ENCODE measurements around the gene IQGAP2.
"Not testable (repeated sequence)": the region's sequence is repeated elsewhere in the genome, so short reads cannot be mapped to it uniquely, and the experiment has no call there.

IQGAP2 gene

GRCh38 chr5:76729373-76730290, 326.5 kb downstream of the IQGAP2 start:
- TF ChIP-seq CTCF (conservative IDR thresholded peaks at IDR 0.05): no peak
- H3K27ac ChIP-seq: no peak overlapping the region

DNA sequence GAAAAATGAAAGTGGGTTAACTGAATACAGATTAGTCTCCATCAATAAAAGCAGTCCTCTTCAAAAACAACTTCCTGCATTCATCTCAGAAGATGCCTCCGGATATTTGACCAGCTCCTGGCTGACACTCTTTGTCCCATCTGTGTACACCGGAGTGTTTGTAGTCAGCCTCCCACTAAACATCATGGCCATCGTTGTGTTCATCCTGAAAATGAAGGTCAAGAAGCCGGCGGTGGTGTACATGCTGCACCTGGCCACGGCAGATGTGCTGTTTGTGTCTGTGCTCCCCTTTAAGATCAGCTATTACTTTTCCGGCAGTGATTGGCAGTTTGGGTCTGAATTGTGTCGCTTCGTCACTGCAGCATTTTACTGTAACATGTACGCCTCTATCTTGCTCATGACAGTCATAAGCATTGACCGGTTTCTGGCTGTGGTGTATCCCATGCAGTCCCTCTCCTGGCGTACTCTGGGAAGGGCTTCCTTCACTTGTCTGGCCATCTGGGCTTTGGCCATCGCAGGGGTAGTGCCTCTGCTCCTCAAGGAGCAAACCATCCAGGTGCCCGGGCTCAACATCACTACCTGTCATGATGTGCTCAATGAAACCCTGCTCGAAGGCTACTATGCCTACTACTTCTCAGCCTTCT, 329.4 kb downstream of the IQGAP2 start:
- no peak for TF ChIP-seq CTCF (conservative IDR thresholded peaks at IDR 0.05)
- H3K27ac ChIP-seq: no peak overlapping the region

GRCh38 chr5:76733049-76733417, 329.9 kb downstream of the IQGAP2 start:
- no peak for TF ChIP-seq CTCF (conservative IDR thresholded peaks at IDR 0.05)
- H3K27ac ChIP-seq: no peak overlapping the region

- TF ChIP-seq CTCF (conservative IDR thresholded peaks at IDR 0.05): no peak
- H3K27ac ChIP-seq: peak overlapping the region; percentile 35
Observed at GRCh38 chr5:76735762-76736545, 332.9 kb downstream of the IQGAP2 start.

GRCh38 chr5:76736679-76737556, 333.8 kb downstream of the IQGAP2 start:
- H3K27ac ChIP-seq: no peak overlapping the region
- TF ChIP-seq CTCF (conservative IDR thresholded peaks at IDR 0.05): no peak

DNA sequence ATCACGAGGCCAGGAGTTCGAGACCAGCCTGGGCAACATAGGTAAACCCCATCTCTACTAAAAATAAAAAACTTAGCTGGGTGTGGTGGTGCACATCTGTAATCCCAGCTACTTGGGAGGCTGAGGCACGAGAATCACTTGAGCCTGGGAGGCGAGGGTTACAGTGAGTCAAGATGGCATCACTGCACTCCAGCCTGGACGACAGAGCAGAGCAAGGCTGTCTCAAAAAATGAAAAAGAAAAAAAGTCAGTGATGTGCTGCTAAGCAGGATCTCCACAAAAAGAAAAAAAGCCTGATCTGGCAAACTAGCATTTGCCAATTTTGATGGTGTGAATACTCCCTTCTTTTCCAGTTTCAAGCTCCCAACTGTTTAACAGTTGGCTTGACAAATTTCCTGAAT, 334.8 kb downstream of the IQGAP2 start:
- H3K27ac ChIP-seq: no peak overlapping the region
- TF ChIP-seq CTCF (conservative IDR thresholded peaks at IDR 0.05): no peak

GRCh38 chr5:76741506-76741905, 338.4 kb downstream of the IQGAP2 start:
- H3K27ac ChIP-seq: not testable (repeated sequence)

All from VCaP (cell line).